Erythroblast (primary cell): ENCODE data around the gene DPYSL5.

Experiments used
- GATA1 ChIP-seq: IDR thresholded peaks from 2 replicates; pipeline ENCODE4 v1.6.1; 2011; ENCODE audit warnings: low read depth, mild to moderate bottlenecking, control low read depth, low read length, moderate library complexity
- POLR2A ChIP-seq: IDR thresholded peaks from 2 replicates; pipeline ENCODE4 v1.6.1; 2011; ENCODE audit warnings: mild to moderate bottlenecking, low read length

GRCh38 chr2:26946841-26947784 is 99.2 kb downstream of the DPYSL5 start:
- TF ChIP-seq POLR2A, result no peak
- no peak for TF ChIP-seq GATA1
